AG09309 (cell line): ENCODE data around the gene C1QTNF2.
A peak's percentile ranks its signal among the peaks of the same experiment; 100 is the strongest.

Experiments used
- DNase-seq: peaks from one replicate; pipeline ENCODE4 v3.0.0-alpha.2; 2010; ENCODE audit warnings: low read depth
- H3K4me3 ChIP-seq: 2 replicates; pipeline ENCODE4 v1.5.1; 2011; ENCODE audit warnings: mild to moderate bottlenecking, low read depth, low read length, moderate library complexity; ENCODE audit not compliant: control insufficient read depth
- CTCF ChIP-seq: IDR thresholded peaks from 2 replicates; pipeline ENCODE4 v1.5.1; 2011; ENCODE audit warnings: mild to moderate bottlenecking, low read depth, low read length, inconsistent platforms; ENCODE audit not compliant: insufficient read depth, control insufficient read depth; ENCODE audit errors: missing control alignments

The C1QTNF2 gene

GRCh38 chr5:160324886-160325285 is 45.5 kb downstream of the C1QTNF2 start:
- H3K4me3 ChIP-seq: no peak overlapping the region
- no peak for DNase-seq
- TF ChIP-seq CTCF: no peak

GRCh38 chr5:160318409-160318808 is 52.0 kb downstream of the C1QTNF2 start:
- H3K4me3 ChIP-seq: no peak overlapping the region
- no peak for TF ChIP-seq CTCF
- DNase-seq: no peak

- H3K4me3 ChIP-seq: no peak overlapping the region
- DNase-seq: no peak
- no peak for TF ChIP-seq CTCF
These were observed 53.0 kb downstream of the C1QTNF2 start for GRCh38 chr5:160317434-160317833.

GRCh38 chr5:160315968-160316367 is 54.5 kb downstream of the C1QTNF2 start:
- no peak for TF ChIP-seq CTCF
- no peak overlapping the region for H3K4me3 ChIP-seq
- DNase-seq: no peak

- TF ChIP-seq CTCF: no peak
- H3K4me3 ChIP-seq: peak overlapping the region; percentile 47
- DNase-seq: no peak
These were observed 57.3 kb downstream of the C1QTNF2 start for GRCh38 chr5:160312960-160313727.

GRCh38 chr5:160312134-160312959 is 58.1 kb downstream of the C1QTNF2 start, which contains the start of gene CCNJL:
TSS of gene CCNJL (minus strand) at chr5:160312564. CDS start at chr5:160311923, 641 bp downstream.
- no peak for DNase-seq
- peak within 1 kb of the TSS; percentile 47 for H3K4me3 ChIP-seq

More at GRCh38 chr5:160312134-160312959, 58.1 kb downstream of the C1QTNF2 start, which contains the start of gene CCNJL:
- TF ChIP-seq CTCF: no peak
